Vagina (tissue), 2 donors: ENCODE measurements around the gene P4HA2. TPM values are rescaled to one million over a fixed set of nuclear protein-coding genes. Genes with fewer than 3 reads are reported as not detected.

Source experiments
- DNase-seq, 2 donors: peaks; one replicate each; pipeline ENCODE4 v3.0.0-alpha.2; 2017; ENCODE audit errors: extremely low spot score in 2 of 2
- H3K27ac ChIP-seq: fragments of 200-600 bp; sonication (generic); one replicate; pipeline ENCODE4 v1.5.1; 2019
- H3K27me3 ChIP-seq: fragments of 200-600 bp; sonication (generic); one replicate; pipeline ENCODE4 v1.5.1; 2019
- H3K36me3 ChIP-seq, 2 donors: fragments of 200-600 bp; sonication (generic); one replicate each; pipeline ENCODE4 v1.5.1; 2017 to 2019
- H3K4me1 ChIP-seq: fragments of 200-600 bp; sonication (generic); one replicate; pipeline ENCODE4 v1.5.1; 2019
- H3K4me3 ChIP-seq, 2 donors: fragments of 200-600 bp; sonication (generic); 1 replicate in 1 of 2; 2 replicates in 1 of 2; pipeline ENCODE4 v1.5.1; 2016 to 2019
- H3K9me3 ChIP-seq: fragments of 200-600 bp; sonication (generic); one replicate; pipeline ENCODE4 v1.5.1; 2019
- POLR2A ChIP-seq, 2 donors: fragments of 450-650 bp; IDR thresholded peaks; one replicate each; pipeline ENCODE4 v1.6.1; 2017; ENCODE audit warnings: antibody characterized with exemption in 2 of 2, mild to moderate bottlenecking in 2 of 2, moderate library complexity in 2 of 2
- POLR2AphosphoS5 ChIP-seq, 2 donors: sonication (generic); formaldehyde crosslinking; IDR thresholded peaks; one replicate each; pipeline ENCODE4 v1.9.0; 2017; ENCODE audit warnings: antibody characterized with exemption in 2 of 2, mild to moderate bottlenecking in 2 of 2, low read depth in 1 of 2; ENCODE audit not compliant: insufficient read depth in 1 of 2
- intact Hi-C: fragments of 100-400 bp; cut with DNase I; formaldehyde crosslinking; loops from one replicate; pipeline ENCODE4 v1.15.1; 2023
- total RNA-seq: library from RNA; depleted of rRNA; stranded (reverse); fragments of >200 nt; gene quantifications from one replicate; pipeline ENCODE4 v1.2.3, GENCODE V29; 2016
- TF ChIP-seq, protein P1 (sequence below), 3 experiments: fragments of 450-650 bp in 2 of 3; fragments of 200-600 bp in 1 of 3; sonication (generic) in 1 of 3; IDR thresholded peaks; one replicate each; pipeline ENCODE4 v1.5.1; 2017 to 2019; ENCODE audit warnings: antibody characterized with exemption in 3 of 3, mild to moderate bottlenecking in 2 of 3, moderate library complexity in 2 of 3

P4HA2 gene
- total RNA-seq, 1 donor from 2014 or later, result 42.0 TPM

DNA sequence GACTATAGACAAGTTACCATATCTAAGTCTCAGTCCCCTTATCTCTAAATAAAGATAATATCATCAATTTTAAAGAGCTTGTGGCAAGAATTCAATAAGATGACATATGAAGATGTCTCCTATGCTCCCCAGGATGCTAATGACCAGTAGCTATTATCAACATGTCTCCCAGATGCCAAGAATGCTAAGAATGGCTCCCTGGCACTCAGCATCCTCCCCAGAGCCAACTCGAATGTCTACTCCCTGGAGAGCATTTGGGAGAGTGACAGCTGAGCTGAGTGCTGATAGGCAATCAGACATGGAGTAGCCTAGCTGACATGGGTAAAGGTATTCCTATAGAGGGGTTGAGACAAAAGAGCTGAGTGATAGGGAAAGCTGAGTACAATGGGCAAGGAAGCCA is 15.9 kb downstream of the P4HA2 start:
- Histone ChIP-seq H3K9me3 (no peaks in the 10 kb centered on the region), H3K36me3 (peaks cover 0 to 46% of the 10 kb centered on the region in 2 donors), H3K27me3 (no peaks in the 10 kb centered on the region), H3K27ac (no peak overlapping the region), H3K4me1 (peaks cover 22% of the 10 kb centered on the region), H3K4me3 (no peak overlapping the region)
- TF ChIP-seq POLR2A (IDR thresholded peaks at IDR 0.05), result no peak
- TF ChIP-seq, protein P1, sequence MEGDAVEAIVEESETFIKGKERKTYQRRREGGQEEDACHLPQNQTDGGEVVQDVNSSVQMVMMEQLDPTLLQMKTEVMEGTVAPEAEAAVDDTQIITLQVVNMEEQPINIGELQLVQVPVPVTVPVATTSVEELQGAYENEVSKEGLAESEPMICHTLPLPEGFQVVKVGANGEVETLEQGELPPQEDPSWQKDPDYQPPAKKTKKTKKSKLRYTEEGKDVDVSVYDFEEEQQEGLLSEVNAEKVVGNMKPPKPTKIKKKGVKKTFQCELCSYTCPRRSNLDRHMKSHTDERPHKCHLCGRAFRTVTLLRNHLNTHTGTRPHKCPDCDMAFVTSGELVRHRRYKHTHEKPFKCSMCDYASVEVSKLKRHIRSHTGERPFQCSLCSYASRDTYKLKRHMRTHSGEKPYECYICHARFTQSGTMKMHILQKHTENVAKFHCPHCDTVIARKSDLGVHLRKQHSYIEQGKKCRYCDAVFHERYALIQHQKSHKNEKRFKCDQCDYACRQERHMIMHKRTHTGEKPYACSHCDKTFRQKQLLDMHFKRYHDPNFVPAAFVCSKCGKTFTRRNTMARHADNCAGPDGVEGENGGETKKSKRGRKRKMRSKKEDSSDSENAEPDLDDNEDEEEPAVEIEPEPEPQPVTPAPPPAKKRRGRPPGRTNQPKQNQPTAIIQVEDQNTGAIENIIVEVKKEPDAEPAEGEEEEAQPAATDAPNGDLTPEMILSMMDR (IDR thresholded peaks at IDR 0.05), result no peak
- no peak for DNase-seq
- intact Hi-C loops, result no loop called here

- Histone ChIP-seq H3K4me1 (peaks cover 21% of the 10 kb centered on the region), H3K27ac (no peak overlapping the region), H3K9me3 (no peaks in the 10 kb centered on the region), H3K27me3 (no peaks in the 10 kb centered on the region), H3K4me3 (no peak overlapping the region), H3K36me3 (peaks cover 0 to 46% of the 10 kb centered on the region in 2 donors)
- TF ChIP-seq POLR2A (IDR thresholded peaks at IDR 0.05), result no peak
- no peak for TF ChIP-seq POLR2AphosphoS5 (IDR thresholded peaks at IDR 0.05; ENCODE audit: insufficient read depth in 1 of 2, low read depth in 1 of 2)
- TF ChIP-seq, protein P1 (IDR thresholded peaks at IDR 0.05), result no peak
- no peak for DNase-seq
- intact Hi-C loops, result no loop called here
Measured at GRCh38 chr5:132210944-132211343, 16.7 kb downstream of the P4HA2 start.

DNA sequence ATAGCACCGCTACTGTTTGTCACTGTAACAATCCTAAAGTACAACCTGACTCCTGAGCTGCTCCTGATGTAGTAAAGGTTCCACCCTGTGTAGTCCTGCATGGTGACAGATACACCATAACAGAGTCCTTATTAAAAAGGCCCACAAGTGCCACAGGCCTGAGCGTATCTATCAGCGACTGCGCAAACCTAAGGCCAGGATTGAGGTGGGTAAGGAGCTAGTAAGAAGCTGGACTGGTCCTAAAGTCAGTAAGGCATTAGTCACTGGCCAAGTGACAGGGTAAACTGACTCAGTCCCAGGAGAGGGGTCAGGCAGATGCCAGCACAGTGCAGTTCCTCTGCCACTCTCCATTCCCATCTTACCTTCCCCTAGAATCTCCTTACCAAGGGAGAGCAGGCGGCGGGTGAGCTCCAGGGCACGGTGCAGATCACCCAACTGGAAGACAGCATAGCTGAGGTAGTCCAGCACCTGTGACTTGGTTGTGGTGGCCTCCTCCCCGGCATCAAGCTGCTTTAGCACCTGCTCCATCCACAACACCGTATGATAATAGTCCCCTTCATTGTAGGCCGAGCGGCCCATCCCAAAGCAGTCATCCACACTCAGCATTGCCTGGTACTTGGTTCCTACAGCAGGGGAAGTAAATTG is 17.6 kb downstream of the P4HA2 start:
- TF ChIP-seq, protein P1 (IDR thresholded peaks at IDR 0.05), result no peak
- TF ChIP-seq POLR2AphosphoS5 (IDR thresholded peaks at IDR 0.05; ENCODE audit: insufficient read depth in 1 of 2, low read depth in 1 of 2) (no peak), POLR2A (IDR thresholded peaks at IDR 0.05) (no peak)
- intact Hi-C loops, result no loop called here
- peak; percentile 70 to 77 for DNase-seq
- H3K27ac ChIP-seq, result no peak overlapping the region
- peaks cover 0 to 46% of the 10 kb centered on the region in 2 donors for H3K36me3 ChIP-seq
- H3K9me3 ChIP-seq, result no peaks in the 10 kb centered on the region
- H3K27me3 ChIP-seq, result no peaks in the 10 kb centered on the region
- H3K4me3 ChIP-seq, result no peak overlapping the region
- peaks cover 21% of the 10 kb centered on the region for H3K4me1 ChIP-seq

GRCh38 chr5:132209131-132209530 is 18.5 kb downstream of the P4HA2 start:
- DNase-seq, result peak; percentile 31 to 37
- H3K36me3 ChIP-seq, result peaks cover 0 to 46% of the 10 kb centered on the region in 2 donors
- intact Hi-C loops, result no loop called here

GRCh38 chr5:132207778-132208177 is 19.9 kb downstream of the P4HA2 start:
- Histone ChIP-seq H3K9me3 (no peaks in the 10 kb centered on the region), H3K4me3 (no peak overlapping the region), H3K27ac (no peak overlapping the region), H3K36me3 (peaks cover 0 to 49% of the 10 kb centered on the region in 2 donors), H3K4me1 (peaks cover 13% of the 10 kb centered on the region), H3K27me3 (no peaks in the 10 kb centered on the region)
- peak; percentile 62 to 93 for DNase-seq
- TF ChIP-seq POLR2A (IDR thresholded peaks at IDR 0.05) (no peak), POLR2AphosphoS5 (IDR thresholded peaks at IDR 0.05; ENCODE audit: insufficient read depth in 1 of 2, low read depth in 1 of 2) (no peak)
- TF ChIP-seq, protein P1 (IDR thresholded peaks at IDR 0.05), result no peak
- intact Hi-C loops, result no loop called here

More at GRCh38 chr5:132209131-132209530, 18.5 kb downstream of the P4HA2 start:
- H3K27me3 ChIP-seq, result no peaks in the 10 kb centered on the region
- H3K9me3 ChIP-seq, result no peaks in the 10 kb centered on the region
- H3K4me1 ChIP-seq, result peaks cover 16% of the 10 kb centered on the region
- TF ChIP-seq, protein P1 (IDR thresholded peaks at IDR 0.05), result no peak
- TF ChIP-seq POLR2AphosphoS5 (IDR thresholded peaks at IDR 0.05; ENCODE audit: insufficient read depth in 1 of 2, low read depth in 1 of 2) (no peak), POLR2A (IDR thresholded peaks at IDR 0.05) (no peak)
- no peak overlapping the region for H3K27ac ChIP-seq
- H3K4me3 ChIP-seq, result no peak overlapping the region
